Endothelial cell of umbilical vein (primary cell): Measurements from ENCODE around the gene TBC1D4. TPM values are rescaled to one million over a fixed set of nuclear protein-coding genes. Genes with fewer than 3 reads are reported as not detected.

ENCODE experiments used
- BruUV-seq: library from RNA; stranded (reverse); fragments of 400-500 nt; replicated peaks from 2 replicates; lab custom pipeline; 2021; lab: Mats Ljungman, UMichigan
- CTCF ChIA-PET: fragments of 300-600, 350-600 bp; sonication (Branson Sonifier 250); formaldehyde crosslinking; loops from one replicate; lab custom pipeline; 2021; ENCODE audit warnings: antibody characterized with exemption, inconsistent platforms; lab: Charles Lee
- POLR2A ChIA-PET: fragments of 300-600, 350-600 bp; sonication (Branson Sonifier 250); formaldehyde crosslinking; loops from one replicate; lab custom pipeline; 2021; ENCODE audit warnings: antibody characterized with exemption, inconsistent platforms; lab: Charles Lee
- DNase-seq: peaks from one replicate; pipeline ENCODE4 v3.0.0-alpha.2; 2011; ENCODE audit warnings: low read depth, low spot score
- FAIRE-seq: peaks from 2 replicates; lab custom pipeline; 2011; peaks lifted over from hg19 to GRCh38; lab: Jason Lieb, UNC
- H2AFZ ChIP-seq: 2 replicates; pipeline ENCODE4 v1.6.0; 2012; ENCODE audit warnings: low read depth, low read length, control low read depth, inconsistent platforms
- H3K27ac ChIP-seq: 2 replicates; pipeline ENCODE4 v1.5.1; 2011; ENCODE audit warnings: low read depth, mild to moderate bottlenecking, control low read depth, low read length, moderate library complexity; ENCODE audit not compliant: insufficient read depth
- H3K27me3 ChIP-seq, 2 experiments: 2 replicates each; pipeline versions ENCODE4 v1.6.0 to v1.6.1; 2011; ENCODE audit warnings: low read length in 2 of 2, mixed read lengths in 1 of 2; ENCODE audit not compliant: control insufficient read depth in 2 of 2, insufficient read depth in 2 of 2
- H3K36me3 ChIP-seq, 2 experiments: 2 replicates in 1 of 2; 3 replicates in 1 of 2; pipeline ENCODE4 v1.5.1; 2011; ENCODE audit warnings: low read length in 2 of 2, mild to moderate bottlenecking in 1 of 2, moderate library complexity in 1 of 2; ENCODE audit not compliant: control insufficient read depth in 2 of 2, insufficient read depth in 2 of 2; ENCODE audit errors: extremely low read depth in 1 of 2
- H3K4me1 ChIP-seq: 3 replicates; pipeline ENCODE4 v1.5.1; 2011; ENCODE audit warnings: mild to moderate bottlenecking, low read length; ENCODE audit not compliant: control insufficient read depth, insufficient read depth; ENCODE audit errors: extremely low read depth
- H3K4me2 ChIP-seq: 2 replicates; pipeline ENCODE4 v1.6.1; 2011; ENCODE audit warnings: low read length, control low read depth, mixed read lengths; ENCODE audit not compliant: insufficient read depth
- H3K4me3 ChIP-seq, 3 experiments: fragments of 200-600 bp in 1 of 3; sonication (generic), shearing (Covaris generic) in 1 of 3; replicated peaks in 1 of 3; 2 replicates each; pipeline ENCODE4 v1.5.1; 2011 to 2016; ENCODE audit warnings: control low read depth in 3 of 3, low read length in 3 of 3, mild to moderate bottlenecking in 2 of 3, inconsistent platforms in 1 of 3, low read depth in 1 of 3, moderate library complexity in 1 of 3; ENCODE audit not compliant: insufficient read depth in 1 of 3
- H3K79me2 ChIP-seq: 2 replicates; pipeline ENCODE4 v1.6.0; 2012; ENCODE audit warnings: low read length, inconsistent platforms; ENCODE audit not compliant: control insufficient read depth, insufficient read depth
- H3K9ac ChIP-seq: replicated peaks from 2 replicates; pipeline ENCODE3; 2011; ENCODE audit warnings: low read length, control low read depth; ENCODE audit not compliant: insufficient read depth; ENCODE audit errors: extremely low read depth
- H3K9me1 ChIP-seq: replicated peaks from 3 replicates; pipeline ENCODE4 v1.6.0; 2011; ENCODE audit warnings: mild to moderate bottlenecking, low read length; ENCODE audit not compliant: control insufficient read depth, insufficient read depth; ENCODE audit errors: extremely low read depth
- H3K9me3 ChIP-seq: replicated peaks from 2 replicates; pipeline ENCODE4 v1.5.1; 2012; ENCODE audit warnings: low read length, inconsistent platforms; ENCODE audit not compliant: control insufficient read depth, insufficient read depth
- H4K20me1 ChIP-seq: replicated peaks from 2 replicates; pipeline ENCODE3; 2011; ENCODE audit warnings: mild to moderate bottlenecking, low read length; ENCODE audit not compliant: control insufficient read depth, insufficient read depth; ENCODE audit errors: extremely low read depth
- EZH2 ChIP-seq: IDR thresholded peaks from 2 replicates; pipeline ENCODE4 v1.6.1; 2012; ENCODE audit warnings: borderline replicate concordance, low read depth, mild to moderate bottlenecking, moderate library complexity, low read length, inconsistent platforms; ENCODE audit not compliant: severe bottlenecking
- FOS ChIP-seq: IDR thresholded peaks from 2 replicates; pipeline ENCODE4 v1.6.1; 2011; ENCODE audit warnings: mild to moderate bottlenecking, low read length, moderate library complexity, borderline replicate concordance; ENCODE audit not compliant: insufficient read depth
- GATA2 ChIP-seq: IDR thresholded peaks from 2 replicates; pipeline ENCODE4 v1.7.0; 2011; ENCODE audit warnings: low read depth, mild to moderate bottlenecking, moderate library complexity, mixed read lengths, low read length; ENCODE audit not compliant: insufficient read length, insufficient read depth
- JUN ChIP-seq: IDR thresholded peaks from 2 replicates; pipeline ENCODE4 v1.6.1; 2011; ENCODE audit warnings: borderline replicate concordance, low read depth; ENCODE audit not compliant: insufficient read length, insufficient read depth
- MYC ChIP-seq: IDR thresholded peaks from one replicate; pipeline ENCODE4 v1.6.1; 2011; ENCODE audit warnings: mild to moderate bottlenecking, low read depth, low read length
- POLR2A ChIP-seq: IDR thresholded peaks from 2 replicates; pipeline ENCODE4 v1.6.1; 2012; ENCODE audit warnings: low read depth, mild to moderate bottlenecking, control low read depth, low read length
- POLR2AphosphoS5 ChIP-seq: IDR thresholded peaks from 2 replicates; pipeline ENCODE4 v1.6.1; 2012; ENCODE audit warnings: low read depth, mild to moderate bottlenecking, control low read depth, low read length, moderate library complexity; ENCODE audit not compliant: insufficient read depth
- dilution Hi-C: fragments of 300-500 bp; cut with MboI; formaldehyde crosslinking; loops from one replicate; pipeline ENCODE4 v1.15.0; 2019; ENCODE audit warnings: low sequenced_read_pairs; ENCODE audit not compliant: extremely low pct_ligation_motif_present
- intact Hi-C: fragments of 100-400 bp; cut with micrococcal nuclease; formaldehyde crosslinking; loops from one replicate; pipeline ENCODE4 v1.10.0; 2022
- polyA plus RNA-seq, 4 experiments: library from polyadenylated mRNA; depleted of rRNA in 3 of 4; stranded (reverse) in 3 of 4; unstranded in 1 of 4; fragments of >200 nt; gene quantifications; 2 replicates each; pipeline versions ENCODE4 v1.2.1 to v1.2.3, GENCODE V29; 2011 to 2012; ENCODE audit warnings: missing spikeins in 1 of 4
- total RNA-seq: library from RNA; stranded (reverse); gene quantifications from 2 replicates; pipeline ENCODE4 v1.2.3, GENCODE V29; 2021
- TF ChIP-seq, protein P1 (sequence below): IDR thresholded peaks from 2 replicates; pipeline ENCODE4 v1.6.1; 2011; ENCODE audit not compliant: insufficient read depth, insufficient read length
- TF ChIP-seq, protein P2 (sequence below), 2 donors: IDR thresholded peaks; 1 replicate in 1 of 2; 2 replicates in 1 of 2; pipeline ENCODE4 v1.5.1; 2011; ENCODE audit warnings: low read length in 2 of 2, mild to moderate bottlenecking in 2 of 2, moderate library complexity in 2 of 2, control low read depth in 1 of 2, inconsistent platforms in 1 of 2, low read depth in 1 of 2; ENCODE audit not compliant: insufficient read depth in 1 of 2; ENCODE audit errors: extremely low read depth in 1 of 2

Gene TBC1D4
- total and polyA plus RNA-seq, 2 donors (not counting 3 experiments of a cell fraction or from before 2014, with no cell fraction given): 58.3 to 81.0 TPM

DNA sequence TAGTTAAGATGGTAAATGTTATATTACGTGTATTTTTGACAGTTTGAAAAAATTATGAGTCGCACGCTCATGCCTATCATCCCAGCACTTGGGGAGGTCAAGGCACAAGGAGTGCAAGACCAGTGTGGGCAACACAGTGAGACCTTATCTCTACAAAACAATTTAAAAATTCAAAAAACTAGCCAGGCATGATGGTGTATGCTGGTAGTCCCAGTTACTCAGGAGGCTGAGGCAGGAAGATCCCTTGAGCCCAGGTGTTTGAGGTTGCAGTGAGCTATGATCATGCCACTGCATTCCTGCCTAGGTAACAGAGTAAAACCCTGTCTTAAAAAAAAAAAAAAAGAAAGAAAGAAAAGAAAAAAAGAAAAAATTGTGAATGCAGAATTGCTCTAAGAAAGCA is 58.0 kb downstream of the TBC1D4 start:
- no peaks in the 10 kb centered on the region for H3K27me3 ChIP-seq
- no peaks in the 10 kb centered on the region for H4K20me1 ChIP-seq
- DNase-seq (no peak), FAIRE-seq (no peak)
- H3K79me2 ChIP-seq: peaks cover 2% of the 10 kb centered on the region
- H3K9ac ChIP-seq: no peak overlapping the region
- no peaks in the 10 kb centered on the region for H3K9me1 ChIP-seq
- no peak overlapping the region for H2AFZ ChIP-seq
- TF ChIP-seq, protein P1, sequence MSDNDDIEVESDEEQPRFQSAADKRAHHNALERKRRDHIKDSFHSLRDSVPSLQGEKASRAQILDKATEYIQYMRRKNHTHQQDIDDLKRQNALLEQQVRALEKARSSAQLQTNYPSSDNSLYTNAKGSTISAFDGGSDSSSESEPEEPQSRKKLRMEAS: no peak
- TF ChIP-seq POLR2A (no peak), EZH2 (no peak), GATA2 (no peak), MYC (no peak), POLR2AphosphoS5 (no peak)
- ChIA-PET CTCF (no interaction called here), POLR2A (no interaction called here)
- H3K36me3 ChIP-seq: no peaks in the 10 kb centered on the region
- intact Hi-C loops (no loop called here), dilution Hi-C loops (no loop called here)
- no peak overlapping the region for H3K27ac ChIP-seq
- H3K4me2 ChIP-seq: no peak overlapping the region
- no TSS peak for BruUV-seq
- H3K4me1 ChIP-seq: no peaks in the 10 kb centered on the region
- no peak overlapping the region for H3K4me3 ChIP-seq
- no peaks in the 10 kb centered on the region for H3K9me3 ChIP-seq

DNA sequence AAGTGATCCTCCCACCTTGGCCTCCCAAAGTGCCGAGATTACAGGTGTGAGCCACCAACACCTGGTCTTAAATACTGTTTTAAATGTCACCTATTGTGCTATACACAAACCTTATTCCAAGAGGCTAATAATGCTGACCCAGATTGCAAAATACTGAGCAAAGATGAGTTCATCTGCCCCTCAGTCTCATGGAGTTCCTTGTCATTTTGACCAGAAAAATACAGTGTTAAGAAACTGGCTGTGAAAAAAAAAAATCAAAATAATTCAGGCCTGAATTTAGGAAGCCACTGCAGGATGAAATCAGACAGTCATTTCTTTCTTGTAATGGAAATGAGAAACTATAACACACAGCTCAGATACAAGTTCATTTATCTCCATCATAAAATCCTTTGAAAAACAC is 59.9 kb downstream of the TBC1D4 start:
- H3K4me1 ChIP-seq: no peaks in the 10 kb centered on the region
- no peak overlapping the region for H3K4me2 ChIP-seq
- TF ChIP-seq POLR2A: no peak
- TF ChIP-seq JUN: no peak
- TF ChIP-seq POLR2AphosphoS5: no peak
- TF ChIP-seq, protein P2, sequence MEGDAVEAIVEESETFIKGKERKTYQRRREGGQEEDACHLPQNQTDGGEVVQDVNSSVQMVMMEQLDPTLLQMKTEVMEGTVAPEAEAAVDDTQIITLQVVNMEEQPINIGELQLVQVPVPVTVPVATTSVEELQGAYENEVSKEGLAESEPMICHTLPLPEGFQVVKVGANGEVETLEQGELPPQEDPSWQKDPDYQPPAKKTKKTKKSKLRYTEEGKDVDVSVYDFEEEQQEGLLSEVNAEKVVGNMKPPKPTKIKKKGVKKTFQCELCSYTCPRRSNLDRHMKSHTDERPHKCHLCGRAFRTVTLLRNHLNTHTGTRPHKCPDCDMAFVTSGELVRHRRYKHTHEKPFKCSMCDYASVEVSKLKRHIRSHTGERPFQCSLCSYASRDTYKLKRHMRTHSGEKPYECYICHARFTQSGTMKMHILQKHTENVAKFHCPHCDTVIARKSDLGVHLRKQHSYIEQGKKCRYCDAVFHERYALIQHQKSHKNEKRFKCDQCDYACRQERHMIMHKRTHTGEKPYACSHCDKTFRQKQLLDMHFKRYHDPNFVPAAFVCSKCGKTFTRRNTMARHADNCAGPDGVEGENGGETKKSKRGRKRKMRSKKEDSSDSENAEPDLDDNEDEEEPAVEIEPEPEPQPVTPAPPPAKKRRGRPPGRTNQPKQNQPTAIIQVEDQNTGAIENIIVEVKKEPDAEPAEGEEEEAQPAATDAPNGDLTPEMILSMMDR (IDR thresholded peaks at IDR 0.05; ENCODE audit: extremely low read depth in 1 of 2, insufficient read depth in 1 of 2, low read depth in 1 of 2, low read length in 2 of 2): no peak
- no peak for TF ChIP-seq EZH2
- no peak for TF ChIP-seq GATA2
- TF ChIP-seq MYC: no peak
- TF ChIP-seq FOS: no peak
- TF ChIP-seq, protein P1: no peak
- ChIA-PET POLR2A (no interaction called here), CTCF (interaction anchor here (0.8 to 1.3 kb wide), 2 partner anchors 17 to 21 kb away, joined by 3 read pairs; no protein-coding TSS in a partner anchor)
- peaks cover 2% of the 10 kb centered on the region for H3K79me2 ChIP-seq
- no peaks in the 10 kb centered on the region for H3K9me3 ChIP-seq
- dilution Hi-C loops: no loop called here
- DNase-seq (no peak), FAIRE-seq (no peak)
- H3K27me3 ChIP-seq: no peaks in the 10 kb centered on the region
- H2AFZ ChIP-seq: no peak overlapping the region
- H3K9ac ChIP-seq: no peak overlapping the region
- intact Hi-C loops: no loop called here
- H3K9me1 ChIP-seq: no peaks in the 10 kb centered on the region
- no peaks in the 10 kb centered on the region for H4K20me1 ChIP-seq
- H3K4me3 ChIP-seq: no peak overlapping the region
- H3K27ac ChIP-seq: no peak overlapping the region
- no TSS peak for BruUV-seq
- no peaks in the 10 kb centered on the region for H3K36me3 ChIP-seq
